ENCODE measurements around the gene SAG.

DNA sequence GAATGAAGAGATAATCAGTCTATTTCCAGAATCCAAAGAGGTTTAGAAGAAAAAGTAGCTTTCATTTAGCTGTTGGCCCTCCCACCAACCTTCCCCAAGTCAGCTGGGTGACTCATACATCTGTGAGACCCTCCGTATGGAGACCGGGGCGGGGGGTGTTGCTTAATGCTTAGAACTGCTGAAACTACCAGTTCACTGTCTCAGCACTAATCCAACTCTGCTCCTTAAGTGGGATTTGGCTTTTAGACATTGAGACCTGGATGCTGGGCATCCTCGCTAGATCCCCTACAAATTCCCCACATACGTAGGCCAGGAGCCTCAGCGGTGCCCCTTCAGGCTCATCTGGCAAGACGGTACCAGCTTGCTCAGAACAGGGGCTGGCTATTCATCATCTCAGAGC, at the start of gene SAG:
- TF ChIP-seq EZH2phosphoT487 (IDR thresholded peaks at IDR 0.05; ENCODE audit: borderline replicate concordance, low read depth, low read length) (no peak), CTCF (conservative IDR thresholded peaks at IDR 0.05; ENCODE audit: low read length) (no peak)

Measured in OCI-LY7 (cell line).